HepG2 (cell line): ENCODE data around the gene SATB2. TPM values are rescaled to one million over a fixed set of nuclear protein-coding genes. Genes with fewer than 3 reads are reported as not detected.

Experiments
- CAMTA2 ChIP-seq: sonication (generic); formaldehyde crosslinking; IDR thresholded peaks from 2 replicates; pipeline ENCODE4 v1.4.0; 2020; ENCODE audit warnings: mild to moderate bottlenecking, missing genetic modification reagents, borderline replicate concordance
- ETV6 ChIP-seq: sonication (generic); formaldehyde crosslinking; conservative IDR thresholded peaks from 2 replicates; pipeline ENCODE4 v1.4.0; 2020; ENCODE audit warnings: missing genetic modification reagents
- ZIK1 ChIP-seq: sonication (generic); formaldehyde crosslinking; IDR thresholded peaks from 2 replicates; pipeline ENCODE4 v1.5.0; 2020; ENCODE audit warnings: mild to moderate bottlenecking, low read depth, missing genetic modification reagents, borderline replicate concordance
- ZNF333 ChIP-seq: sonication (generic); formaldehyde crosslinking; IDR thresholded peaks from 2 replicates; pipeline ENCODE4 v1.4.0; 2020; ENCODE audit warnings: mild to moderate bottlenecking, missing genetic modification reagents, borderline replicate concordance
- polyA plus RNA-seq, 8 experiments: library from polyadenylated mRNA; depleted of rRNA in 3 of 8; stranded (reverse) in 7 of 8; unstranded in 1 of 8; fragments of >200 nt; fragmentation: Illumina TruSeq in 4 of 8; extraction: Trizol in 4 of 8; gene quantifications; 2 replicates each; pipeline versions ENCODE4 v1.2.1 to v1.2.3, GENCODE V29; 2011 to 2016; ENCODE audit warnings: low read depth in 4 of 8, missing spikeins in 1 of 8, mixed read lengths in 1 of 8; ENCODE audit not compliant: insufficient read depth in 1 of 8
- total RNA-seq, 5 experiments: library from RNA; depleted of rRNA; stranded (reverse); fragments of >200 nt; fragmentation: Illumina TruSeq; extraction: Trizol; gene quantifications; 2 replicates each; pipeline ENCODE4 v1.2.3, GENCODE V29; 2016; ENCODE audit warnings: low read depth in 1 of 5
- TF ChIP-seq, protein P1 (sequence below): sonication (generic); formaldehyde crosslinking; IDR thresholded peaks from 2 replicates; pipeline ENCODE4 v1.5.1; 2020; ENCODE audit warnings: missing genetic modification reagents, mild to moderate bottlenecking, borderline replicate concordance
- TF ChIP-seq, protein P2 (sequence below): sonication (generic); formaldehyde crosslinking; IDR thresholded peaks from 2 replicates; pipeline ENCODE4 v1.8.0; 2022; ENCODE audit warnings: mild to moderate bottlenecking, missing genetic modification reagents, borderline replicate concordance
- TF ChIP-seq, protein P3 (sequence below): IDR thresholded peaks from 2 replicates; pipeline ENCODE4 v1.6.1; 2016; ENCODE audit warnings: missing compliant biosample characterization, missing genetic modification reagents, borderline replicate concordance
- TF ChIP-seq, protein P4 (sequence below): sonication (generic); formaldehyde crosslinking; IDR thresholded peaks from 2 replicates; pipeline ENCODE4 v1.9.0; 2022; ENCODE audit warnings: missing genetic modification reagents, mild to moderate bottlenecking, borderline replicate concordance

SATB2 gene
- total and polyA plus RNA-seq, 2 of the 13 experiments (the other 11 are each of a cell fraction or from before 2014, with no cell fraction given), result 2.5 to 5.5 TPM

DNA sequence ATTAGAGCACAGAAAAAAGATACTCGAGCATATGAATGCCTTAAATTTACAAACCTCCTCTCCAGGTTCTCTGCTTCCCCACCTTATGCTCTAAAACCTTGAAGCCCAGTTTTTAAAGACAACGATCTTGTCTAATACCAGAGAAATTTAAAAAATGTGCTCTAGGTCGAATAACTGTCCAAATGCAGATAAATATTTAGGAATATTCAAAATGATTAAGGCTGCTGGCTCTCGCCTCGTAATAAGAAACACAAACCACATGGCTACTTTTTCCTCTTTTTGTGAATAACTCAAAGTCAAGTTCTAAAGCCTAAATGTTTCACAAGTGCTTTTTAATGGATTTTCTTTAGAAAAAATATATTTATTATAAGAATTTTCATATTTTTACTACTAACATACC is 101.3 kb downstream of the SATB2 start (continued):
- TF ChIP-seq, protein P1, sequence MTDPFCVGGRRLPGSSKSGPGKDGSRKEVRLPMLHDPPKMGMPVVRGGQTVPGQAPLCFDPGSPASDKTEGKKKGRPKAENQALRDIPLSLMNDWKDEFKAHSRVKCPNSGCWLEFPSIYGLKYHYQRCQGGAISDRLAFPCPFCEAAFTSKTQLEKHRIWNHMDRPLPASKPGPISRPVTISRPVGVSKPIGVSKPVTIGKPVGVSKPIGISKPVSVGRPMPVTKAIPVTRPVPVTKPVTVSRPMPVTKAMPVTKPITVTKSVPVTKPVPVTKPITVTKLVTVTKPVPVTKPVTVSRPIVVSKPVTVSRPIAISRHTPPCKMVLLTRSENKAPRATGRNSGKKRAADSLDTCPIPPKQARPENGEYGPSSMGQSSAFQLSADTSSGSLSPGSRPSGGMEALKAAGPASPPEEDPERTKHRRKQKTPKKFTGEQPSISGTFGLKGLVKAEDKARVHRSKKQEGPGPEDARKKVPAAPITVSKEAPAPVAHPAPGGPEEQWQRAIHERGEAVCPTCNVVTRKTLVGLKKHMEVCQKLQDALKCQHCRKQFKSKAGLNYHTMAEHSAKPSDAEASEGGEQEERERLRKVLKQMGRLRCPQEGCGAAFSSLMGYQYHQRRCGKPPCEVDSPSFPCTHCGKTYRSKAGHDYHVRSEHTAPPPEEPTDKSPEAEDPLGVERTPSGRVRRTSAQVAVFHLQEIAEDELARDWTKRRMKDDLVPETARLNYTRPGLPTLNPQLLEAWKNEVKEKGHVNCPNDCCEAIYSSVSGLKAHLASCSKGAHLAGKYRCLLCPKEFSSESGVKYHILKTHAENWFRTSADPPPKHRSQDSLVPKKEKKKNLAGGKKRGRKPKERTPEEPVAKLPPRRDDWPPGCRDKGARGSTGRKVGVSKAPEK (CRISPR knock-in tag), result no peak
- TF ChIP-seq, protein P2, sequence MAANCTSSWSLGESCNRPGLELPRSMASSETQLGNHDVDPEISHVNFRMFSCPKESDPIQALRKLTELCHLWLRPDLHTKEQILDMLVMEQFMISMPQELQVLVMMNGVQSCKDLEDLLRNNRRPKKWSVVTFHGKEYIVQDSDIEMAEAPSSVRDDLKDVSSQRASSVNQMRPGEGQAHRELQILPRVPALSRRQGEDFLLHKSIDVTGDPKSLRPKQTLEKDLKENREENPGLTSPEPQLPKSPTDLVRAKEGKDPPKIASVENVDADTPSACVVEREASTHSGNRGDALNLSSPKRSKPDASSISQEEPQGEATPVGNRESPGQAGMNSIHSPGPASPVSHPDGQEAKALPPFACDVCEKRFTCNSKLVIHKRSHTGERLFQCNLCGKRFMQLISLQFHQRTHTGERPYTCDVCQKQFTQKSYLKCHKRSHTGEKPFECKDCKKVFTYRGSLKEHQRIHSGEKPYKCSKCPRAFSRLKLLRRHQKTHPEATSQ, result no peak
- TF ChIP-seq CAMTA2 (CRISPR knock-in tag) (no peak), ETV6 (CRISPR knock-in tag) (no peak), ZIK1 (no peak), ZNF333 (CRISPR knock-in tag) (no peak)
- TF ChIP-seq, protein P3, sequence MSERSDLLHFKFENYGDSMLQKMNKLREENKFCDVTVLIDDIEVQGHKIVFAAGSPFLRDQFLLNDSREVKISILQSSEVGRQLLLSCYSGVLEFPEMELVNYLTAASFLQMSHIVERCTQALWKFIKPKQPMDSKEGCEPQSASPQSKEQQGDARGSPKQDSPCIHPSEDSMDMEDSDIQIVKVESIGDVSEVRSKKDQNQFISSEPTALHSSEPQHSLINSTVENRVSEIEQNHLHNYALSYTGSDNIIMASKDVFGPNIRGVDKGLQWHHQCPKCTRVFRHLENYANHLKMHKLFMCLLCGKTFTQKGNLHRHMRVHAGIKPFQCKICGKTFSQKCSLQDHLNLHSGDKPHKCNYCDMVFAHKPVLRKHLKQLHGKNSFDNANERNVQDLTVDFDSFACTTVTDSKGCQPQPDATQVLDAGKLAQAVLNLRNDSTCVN (CRISPR knock-in tag), result no peak
- TF ChIP-seq, protein P4, sequence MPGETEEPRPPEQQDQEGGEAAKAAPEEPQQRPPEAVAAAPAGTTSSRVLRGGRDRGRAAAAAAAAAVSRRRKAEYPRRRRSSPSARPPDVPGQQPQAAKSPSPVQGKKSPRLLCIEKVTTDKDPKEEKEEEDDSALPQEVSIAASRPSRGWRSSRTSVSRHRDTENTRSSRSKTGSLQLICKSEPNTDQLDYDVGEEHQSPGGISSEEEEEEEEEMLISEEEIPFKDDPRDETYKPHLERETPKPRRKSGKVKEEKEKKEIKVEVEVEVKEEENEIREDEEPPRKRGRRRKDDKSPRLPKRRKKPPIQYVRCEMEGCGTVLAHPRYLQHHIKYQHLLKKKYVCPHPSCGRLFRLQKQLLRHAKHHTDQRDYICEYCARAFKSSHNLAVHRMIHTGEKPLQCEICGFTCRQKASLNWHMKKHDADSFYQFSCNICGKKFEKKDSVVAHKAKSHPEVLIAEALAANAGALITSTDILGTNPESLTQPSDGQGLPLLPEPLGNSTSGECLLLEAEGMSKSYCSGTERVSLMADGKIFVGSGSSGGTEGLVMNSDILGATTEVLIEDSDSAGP (CRISPR knock-in tag), result no peak
